Transverse colon (tissue), 4 donors: ENCODE results near the gene ELN. TPM values are rescaled to one million over a fixed set of nuclear protein-coding genes. Genes with fewer than 3 reads are reported as not detected.

Experiments
- DNase-seq: peaks from one replicate; pipeline ENCODE4 v3.0.0-alpha.2; 2019
- H3K27ac ChIP-seq, 4 donors: fragments of 200-600 bp; sonication (generic); 2 replicates each; pipeline ENCODE4 v1.5.1; 2016 to 2018; ENCODE audit warnings: inconsistent platforms in 4 of 4
- H3K27me3 ChIP-seq: fragments of 200-600 bp; sonication (generic); 2 replicates; pipeline ENCODE4 v1.5.1; 2017; ENCODE audit warnings: inconsistent platforms
- H3K36me3 ChIP-seq, 4 donors: fragments of 200-600 bp; sonication (generic); 2 replicates each; pipeline ENCODE4 v1.5.1; 2017 to 2019; ENCODE audit warnings: inconsistent platforms in 4 of 4
- H3K4me1 ChIP-seq, 4 donors: fragments of 200-600 bp; sonication (generic); 2 replicates each; pipeline ENCODE4 v1.5.1; 2017 to 2020; ENCODE audit warnings: inconsistent platforms in 4 of 4
- H3K4me3 ChIP-seq, 4 donors: fragments of 200-600 bp; sonication (generic); 1 replicate in 1 of 4; 2 replicates in 3 of 4; pipeline versions ENCODE4 v1.5.1 to v1.6.1; 2017 to 2019; ENCODE audit warnings: inconsistent platforms in 4 of 4
- H3K9me3 ChIP-seq, 2 donors: fragments of 200-600 bp; sonication (generic); 2 replicates each; pipeline ENCODE4 v1.5.1; 2017 to 2019; ENCODE audit warnings: inconsistent platforms in 2 of 2
- EP300 ChIP-seq: sonication (generic); formaldehyde crosslinking; IDR thresholded peaks from one replicate; pipeline ENCODE4 v1.6.1; 2017; ENCODE audit warnings: antibody characterized with exemption, low read depth
- POLR2A ChIP-seq: fragments of 450-650 bp; IDR thresholded peaks from one replicate; pipeline ENCODE4 v1.6.1; 2016; ENCODE audit warnings: antibody characterized with exemption, mild to moderate bottlenecking, moderate library complexity
- POLR2AphosphoS5 ChIP-seq, 3 donors: sonication (generic); formaldehyde crosslinking; IDR thresholded peaks; one replicate each; pipeline ENCODE4 v1.6.1; 2016; ENCODE audit warnings: antibody characterized with exemption in 3 of 3
- WGBS, 2 donors: methylation state at CpG; one replicate each; pipeline ENCODE4 v1.1.5; 2018; ENCODE audit warnings: low coverage in 1 of 2; 5-methylcytosine and 5-hydroxymethylcytosine counted together
- in situ Hi-C, 4 donors: fragments of 200-750 bp; cut with MboI; loops; one replicate each; pipeline versions ENCODE4 v1.15.0 to v1.15.1; 2017; ENCODE audit warnings: low sequenced_read_pairs in 3 of 4, low pct_ligation_motif_present in 1 of 4, low pct_unique_long_range_greater_than_20kb in 1 of 4
- intact Hi-C: fragments of 100-400 bp; cut with DNase I; formaldehyde crosslinking; loops from one replicate; pipeline ENCODE4 v1.15.1; 2023; ENCODE audit warnings: low total_unique reads
- total RNA-seq, 4 donors: library from RNA; depleted of rRNA; stranded (reverse); fragments of >200 nt; gene quantifications; one replicate each; pipeline ENCODE4 v1.1.0, GENCODE V29; 2016
- TF ChIP-seq, protein P1 (sequence below), 5 experiments: fragments of 200-600 bp in 3 of 5; fragments of 450-650 bp in 2 of 5; sonication (generic) in 3 of 5; IDR thresholded peaks; 1 replicate in 2 of 5; 2 replicates in 3 of 5; pipeline ENCODE4 v1.5.1; 2016 to 2017; ENCODE audit warnings: antibody characterized with exemption in 5 of 5, inconsistent platforms in 3 of 5, mild to moderate bottlenecking in 2 of 5, moderate library complexity in 1 of 5

Gene ELN
- total RNA-seq, 4 donors from 2014 or later = 8.4 to 147 (median 25.8) TPM

GRCh38 chr7:73986158-73986631, 41.8 kb upstream of the ELN start:
- in situ Hi-C loops = no loop called here
- DNase-seq = peak; percentile 51
- Histone ChIP-seq H3K9me3 (no peaks in the 10 kb centered on the region), H3K4me3 (no peak overlapping the region), H3K36me3 (no peaks in the 10 kb centered on the region), H3K27ac (peak overlapping the region; percentile 28 to 55 (median 46)), H3K27me3 (no peaks in the 10 kb centered on the region), H3K4me1 (peaks cover 0 to 12% (median 8%) of the 10 kb centered on the region in 4 donors)
- 46% methylated on average over 16 of the region's 17 CpGs; no CpG with 5 or more reads in 1 of the 2 donors for WGBS, 2 donors
- TF ChIP-seq, protein P1, sequence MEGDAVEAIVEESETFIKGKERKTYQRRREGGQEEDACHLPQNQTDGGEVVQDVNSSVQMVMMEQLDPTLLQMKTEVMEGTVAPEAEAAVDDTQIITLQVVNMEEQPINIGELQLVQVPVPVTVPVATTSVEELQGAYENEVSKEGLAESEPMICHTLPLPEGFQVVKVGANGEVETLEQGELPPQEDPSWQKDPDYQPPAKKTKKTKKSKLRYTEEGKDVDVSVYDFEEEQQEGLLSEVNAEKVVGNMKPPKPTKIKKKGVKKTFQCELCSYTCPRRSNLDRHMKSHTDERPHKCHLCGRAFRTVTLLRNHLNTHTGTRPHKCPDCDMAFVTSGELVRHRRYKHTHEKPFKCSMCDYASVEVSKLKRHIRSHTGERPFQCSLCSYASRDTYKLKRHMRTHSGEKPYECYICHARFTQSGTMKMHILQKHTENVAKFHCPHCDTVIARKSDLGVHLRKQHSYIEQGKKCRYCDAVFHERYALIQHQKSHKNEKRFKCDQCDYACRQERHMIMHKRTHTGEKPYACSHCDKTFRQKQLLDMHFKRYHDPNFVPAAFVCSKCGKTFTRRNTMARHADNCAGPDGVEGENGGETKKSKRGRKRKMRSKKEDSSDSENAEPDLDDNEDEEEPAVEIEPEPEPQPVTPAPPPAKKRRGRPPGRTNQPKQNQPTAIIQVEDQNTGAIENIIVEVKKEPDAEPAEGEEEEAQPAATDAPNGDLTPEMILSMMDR (IDR thresholded peaks at IDR 0.05) = no peak
- no peak for TF ChIP-seq POLR2A
- TF ChIP-seq POLR2AphosphoS5 (IDR thresholded peaks at IDR 0.05) = no peak
- TF ChIP-seq EP300 = no peak
- intact Hi-C loops = no loop called here

DNA sequence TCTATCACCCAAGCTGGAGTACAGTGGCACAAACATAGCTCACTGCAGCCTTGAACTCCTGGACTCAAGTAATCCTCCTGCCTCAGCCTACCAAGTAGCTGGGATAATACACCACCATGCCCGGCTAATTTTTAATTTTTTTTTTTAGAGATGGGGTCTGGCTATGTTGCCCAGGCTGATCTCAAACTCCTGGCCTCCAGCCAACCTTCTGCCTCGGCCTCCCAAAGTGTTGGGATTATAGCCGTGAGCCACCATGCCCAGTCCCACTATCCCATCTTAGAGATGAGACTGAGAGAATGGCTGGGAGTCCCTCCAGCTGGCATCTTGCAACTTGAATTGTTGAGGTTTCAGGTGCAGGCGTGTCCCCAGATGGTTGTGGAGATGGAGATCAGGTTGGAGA, 40.7 kb upstream of the ELN start:
- H3K9me3 ChIP-seq = no peaks in the 10 kb centered on the region
- peaks cover 6 to 16% (median 12%) of the 10 kb centered on the region in 4 donors for H3K4me1 ChIP-seq
- TF ChIP-seq EP300 (no peak), POLR2AphosphoS5 (IDR thresholded peaks at IDR 0.05) (no peak), POLR2A (no peak)
- TF ChIP-seq, protein P1 (IDR thresholded peaks at IDR 0.05) = no peak
- 75 to 92% methylated on average over 2 to 4 of the region's 4 CpGs for WGBS, 2 donors
- in situ Hi-C loops = no loop called here
- intact Hi-C loops = no loop called here
- no peaks in the 10 kb centered on the region for H3K27me3 ChIP-seq
- no peaks in the 10 kb centered on the region for H3K36me3 ChIP-seq
- H3K4me3 ChIP-seq = no peak overlapping the region
- no peak for DNase-seq
- H3K27ac ChIP-seq = no peak overlapping the region

- no peaks in the 10 kb centered on the region for H3K9me3 ChIP-seq
- H3K27ac ChIP-seq = no peak overlapping the region
- TF ChIP-seq, protein P1 (IDR thresholded peaks at IDR 0.05) = no peak
- TF ChIP-seq POLR2A (no peak), POLR2AphosphoS5 (IDR thresholded peaks at IDR 0.05) (no peak), EP300 (no peak)
- no peaks in the 10 kb centered on the region for H3K27me3 ChIP-seq
- H3K36me3 ChIP-seq = no peaks in the 10 kb centered on the region
- 68% methylated on average over 8 of the region's 9 CpGs; no CpG with 5 or more reads in 1 of the 2 donors for WGBS, 2 donors
- in situ Hi-C loops = no loop called here
- DNase-seq = no peak
- no peak overlapping the region for H3K4me3 ChIP-seq
- H3K4me1 ChIP-seq = peaks cover 11 to 22% (median 18%) of the 10 kb centered on the region in 4 donors
- intact Hi-C loops = no loop called here
Measured at GRCh38 chr7:73988197-73988596, 39.8 kb upstream of the ELN start.

- no peak for DNase-seq
- H3K36me3 ChIP-seq = no peaks in the 10 kb centered on the region
- intact Hi-C loops (no loop called here), in situ Hi-C loops (no loop called here)
- H3K27ac ChIP-seq = peak overlapping the region; percentile 46 to 75 (median 66)
- peaks cover 11 to 28% (median 21%) of the 10 kb centered on the region in 4 donors for H3K4me1 ChIP-seq
- H3K9me3 ChIP-seq = peaks cover 5 to 12% of the 10 kb centered on the region in 2 donors
- whole genome bisulfite sequencing, 2 donors = 88 to 100% methylated on average over 2 to 7 of the region's 7 CpGs
- no peak for TF ChIP-seq POLR2AphosphoS5 (IDR thresholded peaks at IDR 0.05)
- no peak for TF ChIP-seq POLR2A
- TF ChIP-seq, protein P1 (IDR thresholded peaks at IDR 0.05) = no peak
- no peak for TF ChIP-seq EP300
- H3K4me3 ChIP-seq = no peak overlapping the region
- no peaks in the 10 kb centered on the region for H3K27me3 ChIP-seq
Measured at GRCh38 chr7:73991522-73992100, 36.4 kb upstream of the ELN start.
